ENCODE data around the gene TMEM132A. TPM values are rescaled to one million over a fixed set of nuclear protein-coding genes. Genes with fewer than 3 reads are reported as not detected.

Gene TMEM132A
- polyA plus RNA-seq, 1 of the 3 experiments (the other 2 are of a cell fraction) = 66.9 TPM

DNA sequence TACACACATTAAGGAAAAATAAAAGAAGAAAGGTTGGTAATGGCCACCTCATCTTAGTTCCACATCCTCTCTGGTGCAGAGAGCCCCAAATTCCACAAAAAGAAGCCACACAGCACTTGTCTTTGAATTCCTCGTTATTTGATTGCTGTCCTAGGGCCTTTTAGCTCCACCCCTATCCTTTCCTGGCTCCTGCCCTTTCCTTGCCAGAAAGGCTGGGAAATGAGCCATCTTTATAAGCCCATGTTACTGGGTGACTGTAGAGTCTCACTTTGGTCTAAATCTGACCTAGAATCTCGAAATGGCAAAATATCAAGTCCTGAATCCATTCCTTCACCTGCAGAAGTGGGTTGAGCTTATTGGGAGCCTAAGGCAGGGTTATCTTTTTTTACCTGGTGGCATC is 4.3 kb upstream of the TMEM132A start:
- H3K4me3 ChIP-seq (ENCODE audit: low read depth in 2 of 2, low read length in 1 of 2) = no peak overlapping the region
- H3K4me2 ChIP-seq = no peak overlapping the region
- POLR2A ChIA-PET = no interaction called here
- H2AFZ ChIP-seq (ENCODE audit: low read depth) = no peak overlapping the region
- TF ChIP-seq GABPA (IDR thresholded peaks at IDR 0.05; ENCODE audit: low read depth) (no peak), MXI1 (IDR thresholded peaks at IDR 0.05; ENCODE audit: low read depth, low read length) (no peak), CHD2 (IDR thresholded peaks at IDR 0.05; ENCODE audit: low read length, partially characterized antibody) (no peak), ELF1 (IDR thresholded peaks at IDR 0.05) (no peak), EP300 (IDR thresholded peaks at IDR 0.05; ENCODE audit: borderline replicate concordance in 1 of 2, low read depth in 1 of 2, low read length in 1 of 2) (no peak), FOSL2 (IDR thresholded peaks at IDR 0.05; ENCODE audit: borderline replicate concordance, low read depth) (no peak), FOXJ3 (CRISPR knock-in tag; IDR thresholded peaks at IDR 0.05) (no peak), POLR2AphosphoS5 (IDR thresholded peaks at IDR 0.05; ENCODE audit: low read depth, low read length) (no peak), TEAD4 (IDR thresholded peaks at IDR 0.05; ENCODE audit: borderline replicate concordance, insufficient read depth) (no peak)
- TF ChIP-seq, protein P1, sequence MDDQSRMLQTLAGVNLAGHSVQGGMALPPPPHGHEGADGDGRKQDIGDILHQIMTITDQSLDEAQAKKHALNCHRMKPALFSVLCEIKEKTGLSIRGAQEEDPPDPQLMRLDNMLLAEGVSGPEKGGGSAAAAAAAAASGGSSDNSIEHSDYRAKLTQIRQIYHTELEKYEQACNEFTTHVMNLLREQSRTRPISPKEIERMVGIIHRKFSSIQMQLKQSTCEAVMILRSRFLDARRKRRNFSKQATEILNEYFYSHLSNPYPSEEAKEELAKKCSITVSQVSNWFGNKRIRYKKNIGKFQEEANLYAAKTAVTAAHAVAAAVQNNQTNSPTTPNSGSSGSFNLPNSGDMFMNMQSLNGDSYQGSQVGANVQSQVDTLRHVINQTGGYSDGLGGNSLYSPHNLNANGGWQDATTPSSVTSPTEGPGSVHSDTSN (IDR thresholded peaks at IDR 0.05) = no peak
- TF ChIP-seq, protein P2, sequence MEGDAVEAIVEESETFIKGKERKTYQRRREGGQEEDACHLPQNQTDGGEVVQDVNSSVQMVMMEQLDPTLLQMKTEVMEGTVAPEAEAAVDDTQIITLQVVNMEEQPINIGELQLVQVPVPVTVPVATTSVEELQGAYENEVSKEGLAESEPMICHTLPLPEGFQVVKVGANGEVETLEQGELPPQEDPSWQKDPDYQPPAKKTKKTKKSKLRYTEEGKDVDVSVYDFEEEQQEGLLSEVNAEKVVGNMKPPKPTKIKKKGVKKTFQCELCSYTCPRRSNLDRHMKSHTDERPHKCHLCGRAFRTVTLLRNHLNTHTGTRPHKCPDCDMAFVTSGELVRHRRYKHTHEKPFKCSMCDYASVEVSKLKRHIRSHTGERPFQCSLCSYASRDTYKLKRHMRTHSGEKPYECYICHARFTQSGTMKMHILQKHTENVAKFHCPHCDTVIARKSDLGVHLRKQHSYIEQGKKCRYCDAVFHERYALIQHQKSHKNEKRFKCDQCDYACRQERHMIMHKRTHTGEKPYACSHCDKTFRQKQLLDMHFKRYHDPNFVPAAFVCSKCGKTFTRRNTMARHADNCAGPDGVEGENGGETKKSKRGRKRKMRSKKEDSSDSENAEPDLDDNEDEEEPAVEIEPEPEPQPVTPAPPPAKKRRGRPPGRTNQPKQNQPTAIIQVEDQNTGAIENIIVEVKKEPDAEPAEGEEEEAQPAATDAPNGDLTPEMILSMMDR (IDR thresholded peaks at IDR 0.05) = no peak
- TF ChIP-seq, protein P3, sequence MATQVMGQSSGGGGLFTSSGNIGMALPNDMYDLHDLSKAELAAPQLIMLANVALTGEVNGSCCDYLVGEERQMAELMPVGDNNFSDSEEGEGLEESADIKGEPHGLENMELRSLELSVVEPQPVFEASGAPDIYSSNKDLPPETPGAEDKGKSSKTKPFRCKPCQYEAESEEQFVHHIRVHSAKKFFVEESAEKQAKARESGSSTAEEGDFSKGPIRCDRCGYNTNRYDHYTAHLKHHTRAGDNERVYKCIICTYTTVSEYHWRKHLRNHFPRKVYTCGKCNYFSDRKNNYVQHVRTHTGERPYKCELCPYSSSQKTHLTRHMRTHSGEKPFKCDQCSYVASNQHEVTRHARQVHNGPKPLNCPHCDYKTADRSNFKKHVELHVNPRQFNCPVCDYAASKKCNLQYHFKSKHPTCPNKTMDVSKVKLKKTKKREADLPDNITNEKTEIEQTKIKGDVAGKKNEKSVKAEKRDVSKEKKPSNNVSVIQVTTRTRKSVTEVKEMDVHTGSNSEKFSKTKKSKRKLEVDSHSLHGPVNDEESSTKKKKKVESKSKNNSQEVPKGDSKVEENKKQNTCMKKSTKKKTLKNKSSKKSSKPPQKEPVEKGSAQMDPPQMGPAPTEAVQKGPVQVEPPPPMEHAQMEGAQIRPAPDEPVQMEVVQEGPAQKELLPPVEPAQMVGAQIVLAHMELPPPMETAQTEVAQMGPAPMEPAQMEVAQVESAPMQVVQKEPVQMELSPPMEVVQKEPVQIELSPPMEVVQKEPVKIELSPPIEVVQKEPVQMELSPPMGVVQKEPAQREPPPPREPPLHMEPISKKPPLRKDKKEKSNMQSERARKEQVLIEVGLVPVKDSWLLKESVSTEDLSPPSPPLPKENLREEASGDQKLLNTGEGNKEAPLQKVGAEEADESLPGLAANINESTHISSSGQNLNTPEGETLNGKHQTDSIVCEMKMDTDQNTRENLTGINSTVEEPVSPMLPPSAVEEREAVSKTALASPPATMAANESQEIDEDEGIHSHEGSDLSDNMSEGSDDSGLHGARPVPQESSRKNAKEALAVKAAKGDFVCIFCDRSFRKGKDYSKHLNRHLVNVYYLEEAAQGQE (IDR thresholded peaks at IDR 0.05; ENCODE audit: low read depth, low read length) = no peak
- TF ChIP-seq, protein P4, sequence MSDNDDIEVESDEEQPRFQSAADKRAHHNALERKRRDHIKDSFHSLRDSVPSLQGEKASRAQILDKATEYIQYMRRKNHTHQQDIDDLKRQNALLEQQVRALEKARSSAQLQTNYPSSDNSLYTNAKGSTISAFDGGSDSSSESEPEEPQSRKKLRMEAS (IDR thresholded peaks at IDR 0.05; ENCODE audit: low read depth) = no peak
- H3K9ac ChIP-seq = no peak overlapping the region
- DNase-seq = no peak
- CTCF ChIA-PET = interaction anchor here (1.0 to 5.8 kb wide), 4 partner anchors 21 to 466 kb away, joined by 3 to 21 read pairs (median 4); no protein-coding TSS in a partner anchor
- no peaks in the 10 kb centered on the region for H3F3A ChIP-seq (replicated peaks; ENCODE audit: insufficient read depth)
- H3K27me3 ChIP-seq (ENCODE audit: insufficient read depth) = no peaks in the 10 kb centered on the region
- H4K20me1 ChIP-seq (ENCODE audit: insufficient read depth) = no peaks in the 10 kb centered on the region; the same call in 1 of the 2 replicates
- H3K9me3 ChIP-seq = no peaks in the 10 kb centered on the region
- peaks cover 6 to 22% of the 10 kb centered on the region in 2 experiments for H3K36me3 ChIP-seq (replicated peaks in 1 of 2; ENCODE audit: control insufficient read depth in 1 of 2, insufficient read depth in 2 of 2, low read length in 1 of 2)
- 74% methylated on average over 2 of the region's 2 CpGs for WGBS (ENCODE audit: low lambda C conversion rate)
- H3K9me2 ChIP-seq = no peaks in the 10 kb centered on the region
- H3K4me1 ChIP-seq (ENCODE audit: control insufficient read depth in 1 of 2, insufficient read depth in 2 of 2, low read depth in 1 of 2, low read length in 1 of 2) = peaks cover 12 to 28% of the 10 kb centered on the region in 2 experiments; a peak in 3 of 4 replicates
- peaks cover 42% of the 10 kb centered on the region for H3K79me2 ChIP-seq (ENCODE audit: insufficient read depth)
- H3K27ac ChIP-seq (ENCODE audit: low read depth in 2 of 2, low read length in 1 of 2) = no peak overlapping the region
